Right renal cortex interstitium (tissue), 3 donors: ENCODE measurements around the gene SERP2. TPM values are rescaled to one million over a fixed set of nuclear protein-coding genes. Genes with fewer than 3 reads are reported as not detected.

Source experiments
- DNase-seq, 3 donors: peaks; one replicate each; pipeline ENCODE4 v3.0.0-alpha.2; 2013; ENCODE audit warnings: low read depth in 3 of 3, low spot score in 2 of 3
- polyA plus RNA-seq, 3 donors: library from polyadenylated mRNA; unstranded; fragments of 120-200 nt; gene quantifications; one replicate each; pipeline ENCODE4 v1.2.1, GENCODE V29; 2013; ENCODE audit not compliant: insufficient read length in 3 of 3

SERP2 gene
- polyA plus RNA-seq, 3 donors, result 8.2 to 11.0 (median 9.3) TPM

DNA sequence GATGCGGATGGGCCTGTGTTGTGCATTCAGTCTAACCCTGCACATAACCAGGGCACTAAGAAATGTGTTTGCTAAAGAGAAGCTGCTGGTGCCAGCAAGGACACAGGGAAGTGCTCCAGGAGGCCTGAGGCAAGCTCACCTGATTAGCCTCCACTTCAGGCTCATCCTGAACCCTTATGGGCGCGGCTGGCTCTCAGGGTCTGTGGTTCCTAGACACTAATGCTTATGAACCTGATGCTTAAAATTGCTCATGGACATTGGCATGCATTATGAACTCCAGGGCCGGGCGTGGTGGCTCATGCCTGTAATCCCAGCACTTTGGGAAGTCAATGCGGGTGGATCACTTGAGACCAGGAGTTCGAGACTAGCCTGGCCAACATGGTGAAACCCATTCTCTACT lies 34.3 kb downstream of the SERP2 start:
- DNase-seq, result no peak

DNA sequence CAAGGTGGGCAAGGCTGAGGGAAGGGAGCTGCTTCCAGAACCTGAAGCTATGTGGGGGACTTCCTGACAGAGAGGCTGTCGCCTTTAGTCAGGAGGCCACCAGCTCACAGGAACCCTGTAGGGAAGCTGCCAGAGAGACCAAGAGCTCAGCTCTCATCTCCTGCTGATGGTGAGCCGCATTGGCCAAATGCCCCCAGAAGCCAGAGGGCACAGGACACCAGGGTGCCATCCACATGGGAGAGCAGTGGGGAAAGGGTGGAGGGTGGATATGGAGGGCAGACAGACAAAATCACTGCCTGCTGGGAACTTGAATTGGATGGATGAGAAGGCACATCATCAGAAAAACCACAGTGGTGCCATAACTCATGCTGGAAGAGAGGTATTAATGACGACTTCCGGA lies 36.0 kb downstream of the SERP2 start:
- DNase-seq, result no peak

- no peak for DNase-seq
Measured at GRCh38 chr13:44410328-44410859, 36.8 kb downstream of the SERP2 start.

DNA sequence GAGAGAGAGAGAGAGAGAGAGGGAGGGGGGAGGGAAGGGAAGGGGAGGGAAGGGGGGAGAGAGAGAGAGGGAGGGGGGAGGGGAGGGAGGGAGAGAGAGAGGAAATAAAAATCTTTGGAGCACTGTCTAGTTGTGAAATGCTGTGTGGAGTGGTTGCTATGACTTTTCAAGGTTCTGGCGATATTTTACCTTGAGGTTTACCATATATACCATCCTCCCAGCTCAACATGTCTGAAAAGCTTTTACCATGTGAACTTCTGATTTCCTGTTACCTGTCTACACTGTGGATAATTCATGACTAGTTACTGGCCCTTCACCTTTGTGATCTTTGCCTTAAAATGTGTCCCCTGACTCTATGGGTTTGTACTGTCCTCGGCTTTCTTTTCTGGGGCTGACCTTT lies 38.2 kb downstream of the SERP2 start:
- no peak for DNase-seq

DNA sequence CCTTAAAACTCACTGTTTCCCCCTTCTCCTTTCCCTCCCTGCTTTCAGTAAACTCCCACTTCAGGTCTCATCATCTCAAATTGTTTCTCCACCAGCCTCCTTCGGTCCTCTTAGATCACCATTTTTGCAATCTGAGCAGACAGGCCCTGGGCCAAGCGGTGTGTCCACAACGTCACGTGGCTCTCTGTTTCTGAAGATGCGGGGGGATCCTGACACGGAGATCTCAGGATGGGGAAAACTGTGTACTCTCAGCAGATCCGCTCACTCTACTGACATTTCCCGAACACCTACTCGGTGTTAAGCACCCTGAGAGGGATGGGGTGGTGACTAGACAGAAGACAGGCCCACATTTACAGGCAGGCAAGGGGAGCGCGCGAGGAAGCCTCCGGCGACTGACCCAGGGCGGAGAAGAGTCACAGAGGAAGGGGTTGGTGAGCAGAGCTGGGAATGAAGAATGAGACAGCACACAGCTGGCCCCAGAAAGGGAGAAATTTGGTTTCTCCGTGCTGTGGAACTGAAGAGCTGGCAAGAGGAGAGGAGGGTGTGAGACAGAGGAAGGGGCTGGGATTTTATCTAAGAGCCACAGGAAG lies 38.8 kb downstream of the SERP2 start:
- DNase-seq, result no peak

DNA sequence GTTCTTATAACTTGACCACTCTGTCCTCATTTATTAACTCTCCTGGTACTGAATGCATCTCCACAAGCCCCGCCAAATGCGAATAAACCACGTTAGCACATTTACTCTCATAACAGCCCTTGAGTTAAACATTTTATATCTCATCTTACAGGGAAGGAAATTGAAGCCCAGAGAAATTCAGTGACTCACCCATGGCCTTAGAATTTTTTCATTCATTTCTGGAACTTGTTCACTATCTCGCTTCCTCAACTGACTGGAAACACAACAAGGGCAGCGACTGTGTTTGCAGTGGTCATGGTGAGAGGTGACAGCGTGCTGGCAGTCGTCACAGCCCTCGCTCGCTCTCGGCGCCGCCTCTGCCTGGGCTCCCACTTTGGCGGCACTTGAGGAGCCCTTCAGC lies 39.5 kb downstream of the SERP2 start:
- DNase-seq, result no peak

- DNase-seq, result no peak
Measured at GRCh38 chr13:44414716-44415115, 41.1 kb downstream of the SERP2 start.

- DNase-seq, result no peak
Measured at GRCh38 chr13:44415815-44416214, 42.2 kb downstream of the SERP2 start.

GRCh38 chr13:44416301-44416700 lies 42.7 kb downstream of the SERP2 start:
- no peak for DNase-seq

DNA sequence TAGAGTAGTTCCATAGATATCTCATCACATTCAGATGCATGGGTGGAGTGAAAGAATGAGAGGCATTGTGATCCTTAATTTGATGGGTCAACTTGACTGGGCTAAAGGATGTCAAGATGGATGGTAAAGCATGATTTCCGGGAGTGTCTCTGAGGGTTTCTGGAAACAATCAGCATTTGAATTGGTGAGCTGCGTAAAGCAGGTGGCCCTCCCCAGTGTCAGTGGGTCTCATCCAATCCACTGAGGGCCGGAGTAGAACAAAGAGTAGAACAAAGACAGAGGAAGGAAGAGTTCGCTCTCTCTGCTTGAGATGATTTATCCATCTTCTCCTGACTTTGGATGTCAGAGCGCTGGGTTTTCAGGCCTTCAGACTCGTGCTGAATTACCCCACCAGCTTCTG lies 43.1 kb downstream of the SERP2 start:
- no peak for DNase-seq

DNA sequence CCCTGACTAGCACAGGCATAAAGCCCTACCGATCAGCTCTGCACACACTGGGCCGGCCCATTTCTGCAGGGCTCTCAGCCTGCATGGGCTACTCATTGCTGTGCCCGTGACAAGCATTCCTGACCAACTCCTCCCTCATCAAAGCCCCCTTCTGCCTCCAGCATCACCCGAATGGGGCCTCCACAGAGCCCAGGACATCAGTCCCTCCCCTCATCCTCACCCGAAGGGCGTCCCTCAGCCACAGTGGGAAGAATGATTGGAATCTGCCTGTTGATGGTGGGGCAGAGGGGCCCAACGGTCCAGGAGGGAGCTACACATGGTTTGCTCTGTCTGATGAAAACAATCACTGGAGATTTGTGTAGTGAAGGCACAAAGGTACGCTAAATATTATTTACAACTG lies 43.8 kb downstream of the SERP2 start:
- no peak for DNase-seq

DNA sequence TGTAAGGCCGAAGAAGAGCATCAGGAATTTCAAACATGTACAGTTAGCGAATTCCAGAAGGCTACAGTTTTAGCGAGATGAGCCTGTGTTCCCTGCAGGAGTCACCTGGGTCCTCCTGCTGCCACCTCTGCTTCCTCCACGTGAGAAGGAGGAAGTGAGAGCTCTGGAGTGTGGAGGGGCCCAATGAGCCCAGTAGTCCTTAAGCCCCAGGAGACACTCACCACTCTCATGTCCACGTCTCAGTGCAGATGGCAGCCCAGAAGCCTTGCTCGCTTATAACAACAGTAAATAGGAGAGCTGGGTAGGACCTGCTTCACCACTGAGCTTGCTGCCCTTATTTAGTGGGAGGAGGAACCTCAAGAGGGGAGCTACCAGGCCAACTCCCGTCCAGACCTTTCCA lies 44.3 kb downstream of the SERP2 start:
- DNase-seq, result no peak

DNA sequence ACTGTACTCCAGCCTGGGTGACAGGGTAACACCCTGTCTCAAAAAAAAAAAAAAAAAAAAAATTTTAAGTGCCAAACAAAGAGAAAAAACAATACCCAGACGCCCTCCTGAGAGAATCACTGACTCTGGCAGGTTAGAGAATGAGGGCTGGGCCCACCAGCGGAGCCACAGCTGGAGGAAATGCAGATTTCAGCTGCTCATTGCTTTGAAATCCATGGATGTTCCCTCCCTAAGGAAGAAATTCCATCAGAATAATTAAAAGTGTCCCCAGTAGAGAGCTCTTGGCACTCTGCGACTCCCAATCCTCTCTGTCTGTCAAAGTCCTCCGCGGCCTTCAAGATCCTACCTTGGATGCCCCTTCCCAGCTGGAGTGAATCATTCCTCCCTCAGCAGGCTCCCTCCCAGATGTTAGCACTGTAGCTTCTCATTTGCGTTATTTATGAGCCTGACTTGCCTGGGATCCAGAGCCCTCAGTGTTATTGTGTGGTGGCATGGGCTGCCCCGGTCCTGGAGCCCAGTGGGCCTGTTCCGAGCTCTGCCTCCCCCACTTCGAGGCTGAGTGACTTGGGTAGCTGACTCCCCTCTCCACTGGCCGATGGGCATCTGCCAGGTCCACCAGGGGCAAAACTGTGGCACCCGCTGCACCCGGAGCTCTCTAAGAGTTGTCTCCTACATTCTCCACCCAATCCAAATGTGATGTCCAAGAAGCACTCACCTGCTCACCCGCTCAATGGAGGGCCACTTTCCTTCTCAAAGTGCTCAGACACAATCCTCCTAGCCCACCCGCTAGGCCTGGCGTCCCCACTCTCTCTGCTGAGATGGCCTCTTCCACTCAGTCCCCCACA lies 47.0 kb downstream of the SERP2 start:
- no peak for DNase-seq

GRCh38 chr13:44421853-44422525 lies 48.4 kb downstream of the SERP2 start:
- DNase-seq, result no peak

DNA sequence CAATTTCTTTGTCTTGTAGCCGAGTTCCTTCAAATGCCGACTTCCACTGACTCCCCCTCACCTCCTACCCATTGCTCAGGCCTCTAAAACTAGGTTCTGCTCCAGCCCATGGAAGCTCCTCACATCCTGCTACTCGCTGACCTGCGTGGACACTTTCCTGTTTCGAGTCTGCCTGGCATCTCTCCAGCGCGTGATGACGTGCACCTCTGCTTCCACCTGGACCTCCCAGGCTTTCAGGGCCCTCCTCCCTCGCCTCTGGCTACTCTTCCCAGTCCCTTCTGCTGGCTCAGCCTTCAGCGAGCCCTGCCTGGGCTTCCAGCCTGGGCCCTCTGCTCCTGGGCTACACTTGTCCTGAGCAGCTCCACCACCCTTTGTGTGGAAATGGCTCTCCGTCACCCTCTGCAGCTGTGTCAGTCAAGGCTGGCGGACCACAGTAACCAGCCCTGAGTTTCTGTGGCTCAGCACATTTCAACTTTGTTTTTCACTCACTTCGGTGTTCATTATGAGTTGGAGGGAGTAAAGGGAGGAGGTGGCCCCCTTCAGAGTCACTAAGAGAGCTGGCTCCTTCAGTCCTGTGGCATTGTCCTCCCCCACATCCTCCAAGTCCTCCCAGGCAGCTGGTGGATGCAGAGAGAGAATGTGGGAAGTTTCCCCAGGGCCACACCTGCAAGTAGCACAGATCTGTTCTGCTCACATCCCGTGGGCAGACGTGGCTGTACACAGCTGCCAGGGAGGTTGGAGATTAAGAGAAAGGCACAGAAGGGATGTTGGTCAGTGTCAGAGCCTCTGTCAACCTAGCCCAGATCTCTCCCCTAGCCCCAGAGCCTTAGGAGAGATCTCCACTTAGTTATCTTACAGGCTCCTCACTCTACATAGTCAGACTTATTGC lies 49.4 kb downstream of the SERP2 start:
- no peak for DNase-seq

- no peak for DNase-seq
Measured at GRCh38 chr13:44423824-44424223, 50.2 kb downstream of the SERP2 start.

DNA sequence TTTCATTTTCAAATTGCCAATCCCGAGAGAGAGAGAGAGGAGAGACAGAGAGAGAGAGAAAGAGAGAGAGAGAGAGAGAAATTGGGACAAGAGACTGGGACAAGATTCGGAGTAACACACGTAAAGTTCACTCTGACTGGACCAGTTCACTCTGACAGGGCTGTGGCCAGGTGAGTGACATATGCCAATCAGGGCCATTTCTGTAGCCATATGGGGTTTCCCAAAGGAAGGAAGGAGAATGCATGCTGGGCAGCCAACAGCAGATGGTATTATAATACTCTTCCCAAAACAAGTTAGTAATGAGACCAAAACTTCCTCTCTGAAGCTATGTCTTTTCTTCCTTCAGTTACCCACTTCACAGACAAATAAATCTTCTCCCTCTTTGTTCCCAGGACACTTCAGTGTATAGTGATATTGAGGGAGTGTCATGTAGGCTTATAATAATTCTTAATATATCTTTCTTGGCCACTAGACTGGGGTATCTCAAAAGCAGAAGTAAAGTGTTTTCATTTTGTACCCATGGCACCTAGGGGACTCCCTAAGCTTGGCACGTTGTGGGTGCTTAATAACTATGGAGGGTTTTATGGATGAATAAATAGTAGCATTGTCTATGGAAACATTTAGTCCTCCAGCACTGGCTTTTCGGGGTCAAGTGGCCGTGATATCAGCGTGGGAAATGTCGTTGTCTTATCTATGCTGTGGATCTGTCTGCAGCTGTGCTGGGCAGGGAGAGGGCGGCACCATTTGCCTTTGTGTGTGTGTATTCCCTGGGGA lies 51.6 kb downstream of the SERP2 start:
- DNase-seq, result no peak

DNA sequence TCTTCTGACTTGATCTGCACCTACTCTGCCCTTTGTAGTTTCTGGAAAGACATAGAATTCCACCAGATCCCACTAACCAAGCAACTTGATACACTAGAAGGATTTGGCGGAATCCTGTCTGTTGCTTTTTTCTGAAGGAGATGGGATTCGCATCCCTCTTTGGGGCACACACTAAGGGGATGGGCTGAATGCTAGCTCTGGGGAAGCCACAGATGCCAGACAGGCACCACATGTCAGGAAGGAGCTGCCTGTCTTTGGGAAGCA lies 52.1 kb downstream of the SERP2 start:
- no peak for DNase-seq

GRCh38 chr13:44426461-44426860 lies 52.8 kb downstream of the SERP2 start:
- DNase-seq, result no peak

DNA sequence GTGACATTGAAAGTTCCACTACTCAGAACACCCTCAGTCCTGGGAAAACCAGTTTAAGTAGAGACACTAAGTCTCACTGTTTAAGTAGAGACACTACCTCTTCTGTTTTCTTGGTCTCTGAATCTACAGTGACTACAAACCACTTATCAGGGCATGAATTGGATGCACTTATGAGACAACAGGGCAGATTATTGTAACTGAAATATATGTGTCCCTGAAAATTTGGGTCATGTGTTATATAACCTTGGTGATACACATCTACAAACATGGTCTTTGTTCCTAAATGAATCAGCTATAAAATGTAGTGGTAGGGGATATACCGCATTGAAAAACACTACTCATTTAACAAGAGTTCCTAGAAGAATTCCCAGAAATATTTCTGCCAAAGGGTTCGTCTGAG lies 55.7 kb downstream of the SERP2 start:
- DNase-seq, result no peak
